ENCODE results near the gene INTS11. TPM values are rescaled to one million over a fixed set of nuclear protein-coding genes. Genes with fewer than 3 reads are reported as not detected.
A peak's percentile ranks its signal among the peaks of the same experiment; 100 is the strongest.

Gene INTS11
- total RNA-seq, 2 experiments from 2014 or later, result 143 to 158 TPM

- POLR2A ChIA-PET, result interaction anchor here (0.6 to 1.3 kb wide), 5 partner anchors 42 to 1701 kb away, joined by 3 to 8 read pairs (median 3); partner anchors contain the start of genes AURKAIP1 and DVL1
- H3K9me3 Mint-ChIP-seq, result no peaks in the 10 kb centered on the region
Observed at GRCh38 chr1:1306070-1306660, 18.3 kb downstream of the INTS11 start.

DNA sequence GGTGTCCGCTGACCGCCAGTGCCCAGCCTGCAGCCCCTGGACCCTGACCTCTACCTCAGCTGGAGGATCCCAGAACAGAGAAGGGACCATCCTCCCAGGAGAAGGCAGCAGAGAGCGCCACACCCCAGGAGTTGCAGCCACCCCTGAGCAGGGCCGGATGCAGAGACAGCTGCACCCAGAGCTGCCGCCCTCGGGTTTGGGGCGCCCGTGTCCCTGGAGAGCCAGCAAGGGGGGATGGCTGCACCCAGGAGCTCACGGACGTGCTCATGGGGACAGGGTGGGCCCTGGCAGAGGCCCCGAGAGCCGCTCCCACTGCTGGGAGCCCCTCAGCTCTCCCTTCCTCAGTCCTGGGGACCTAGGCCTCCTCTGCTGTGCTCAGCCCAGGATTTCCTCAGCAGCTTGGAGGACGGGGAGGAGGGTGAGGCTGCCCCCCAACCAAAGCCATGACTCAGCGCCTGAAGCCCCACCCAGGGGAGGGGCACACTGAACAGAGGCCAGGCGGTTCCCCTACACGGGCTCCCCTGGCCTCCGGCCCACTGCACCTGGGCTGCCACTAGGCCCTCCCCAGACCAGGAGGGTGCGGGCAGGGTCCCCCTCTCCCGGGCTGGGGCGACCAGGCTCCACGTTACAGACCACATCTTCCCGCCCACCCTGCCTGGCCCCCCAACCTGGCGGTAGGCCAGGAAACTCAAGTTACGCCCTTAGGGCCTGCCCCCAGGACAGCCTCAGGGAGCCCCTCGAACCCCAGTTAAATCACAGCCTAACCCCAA lies 19.0 kb downstream of the INTS11 start:
- DNase-seq, result peak; percentile 84
- peak overlapping the region; percentile 97 for H3K27ac Mint-ChIP-seq
- H3K9me3 Mint-ChIP-seq, result no peaks in the 10 kb centered on the region
- H3K27me3 Mint-ChIP-seq, result no peaks in the 10 kb centered on the region
- peak overlapping the region; percentile 94 for H3K4me3 Mint-ChIP-seq
- H3K36me3 Mint-ChIP-seq, result no peaks in the 10 kb centered on the region
- ATAC-seq (ENCODE audit: low read depth), result peak; percentile 65
- H3K4me1 Mint-ChIP-seq, result peaks cover 14% of the 10 kb centered on the region
- POLR2A ChIA-PET, result interaction anchor here (0.6 to 1.3 kb wide), 11 partner anchors 31 to 1702 kb away, joined by 3 to 8 read pairs (median 3); partner anchors contain the start of gene DVL1

More at GRCh38 chr1:1306070-1306660, 18.3 kb downstream of the INTS11 start:
- Mint-ChIP-seq H3K4me1 (peaks cover 14% of the 10 kb centered on the region), H3K27me3 (no peaks in the 10 kb centered on the region), H3K4me3 (peak overlapping the region; percentile 94), H3K36me3 (no peaks in the 10 kb centered on the region), H3K27ac (peak overlapping the region; percentile 97)
- DNase-seq, result no peak
- ATAC-seq (ENCODE audit: low read depth), result no peak

- ATAC-seq (ENCODE audit: low read depth), result no peak
- no peak for DNase-seq
- Mint-ChIP-seq H3K4me1 (peaks cover 14% of the 10 kb centered on the region), H3K4me3 (peak overlapping the region; percentile 94), H3K27me3 (no peaks in the 10 kb centered on the region), H3K36me3 (no peaks in the 10 kb centered on the region), H3K9me3 (no peaks in the 10 kb centered on the region), H3K27ac (peak overlapping the region; percentile 97)
- POLR2A ChIA-PET, result interaction anchor here (0.8 to 1.3 kb wide), 8 partner anchors 30 to 188 kb away, joined by 3 to 8 read pairs (median 4); partner anchors contain the start of gene DVL1
Observed at GRCh38 chr1:1304331-1305299, 19.8 kb downstream of the INTS11 start.

GRCh38 chr1:1303736-1304135 lies 20.7 kb downstream of the INTS11 start:
- H3K9me3 Mint-ChIP-seq, result no peaks in the 10 kb centered on the region
- ATAC-seq (ENCODE audit: low read depth) (no peak), DNase-seq (no peak)
- no peaks in the 10 kb centered on the region for H3K27me3 Mint-ChIP-seq
- H3K4me3 Mint-ChIP-seq, result no peak overlapping the region
- POLR2A ChIA-PET, result no interaction called here
- no peaks in the 10 kb centered on the region for H3K36me3 Mint-ChIP-seq
- peaks cover 14% of the 10 kb centered on the region for H3K4me1 Mint-ChIP-seq
- no peak overlapping the region for H3K27ac Mint-ChIP-seq

- H3K27ac Mint-ChIP-seq, result no peak overlapping the region
- no peaks in the 10 kb centered on the region for H3K9me3 Mint-ChIP-seq
- H3K4me1 Mint-ChIP-seq, result peaks cover 14% of the 10 kb centered on the region
Observed at GRCh38 chr1:1302951-1303509, 21.4 kb downstream of the INTS11 start.

GRCh38 chr1:1302006-1302430 lies 22.4 kb downstream of the INTS11 start:
- ATAC-seq (ENCODE audit: low read depth), result no peak
- POLR2A ChIA-PET, result no interaction called here

More at GRCh38 chr1:1302951-1303509, 21.4 kb downstream of the INTS11 start:
- DNase-seq (no peak), ATAC-seq (ENCODE audit: low read depth) (no peak)
- POLR2A ChIA-PET, result no interaction called here
- no peak overlapping the region for H3K4me3 Mint-ChIP-seq
- no peaks in the 10 kb centered on the region for H3K27me3 Mint-ChIP-seq
- no peaks in the 10 kb centered on the region for H3K36me3 Mint-ChIP-seq

DNA sequence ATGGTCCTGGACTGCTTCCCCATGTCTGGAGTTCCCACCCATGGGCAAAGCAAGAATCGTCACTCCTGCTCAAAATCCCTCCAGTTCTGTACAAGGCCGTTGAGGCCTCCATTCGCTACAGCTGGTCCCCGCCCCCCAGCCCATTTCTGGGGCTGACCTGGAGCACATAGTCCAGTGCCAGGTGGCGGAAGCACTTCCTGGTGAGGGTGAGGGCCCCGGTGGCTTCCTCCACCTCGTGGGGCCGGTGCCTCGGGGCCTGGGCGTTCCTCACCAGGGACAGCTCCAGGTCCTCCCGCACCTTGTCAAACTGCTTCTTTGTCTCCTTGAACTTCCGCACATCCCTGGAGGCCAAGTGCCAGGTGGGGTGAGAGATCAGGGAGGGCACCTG lies 24.1 kb downstream of the INTS11 start:
- H3K4me3 Mint-ChIP-seq, result no peak overlapping the region
- DNase-seq (no peak), ATAC-seq (ENCODE audit: low read depth) (no peak)
- no peaks in the 10 kb centered on the region for H3K27me3 Mint-ChIP-seq
- no peaks in the 10 kb centered on the region for H3K9me3 Mint-ChIP-seq
- POLR2A ChIA-PET, result no interaction called here
- H3K27ac Mint-ChIP-seq, result no peak overlapping the region
- H3K36me3 Mint-ChIP-seq, result no peaks in the 10 kb centered on the region
- peaks cover 3% of the 10 kb centered on the region for H3K4me1 Mint-ChIP-seq

More at GRCh38 chr1:1302006-1302430, 22.4 kb downstream of the INTS11 start:
- Mint-ChIP-seq H3K36me3 (no peaks in the 10 kb centered on the region), H3K27me3 (no peaks in the 10 kb centered on the region), H3K27ac (no peak overlapping the region), H3K4me3 (no peak overlapping the region), H3K9me3 (no peaks in the 10 kb centered on the region), H3K4me1 (peaks cover 14% of the 10 kb centered on the region)
- no peak for DNase-seq

DNA sequence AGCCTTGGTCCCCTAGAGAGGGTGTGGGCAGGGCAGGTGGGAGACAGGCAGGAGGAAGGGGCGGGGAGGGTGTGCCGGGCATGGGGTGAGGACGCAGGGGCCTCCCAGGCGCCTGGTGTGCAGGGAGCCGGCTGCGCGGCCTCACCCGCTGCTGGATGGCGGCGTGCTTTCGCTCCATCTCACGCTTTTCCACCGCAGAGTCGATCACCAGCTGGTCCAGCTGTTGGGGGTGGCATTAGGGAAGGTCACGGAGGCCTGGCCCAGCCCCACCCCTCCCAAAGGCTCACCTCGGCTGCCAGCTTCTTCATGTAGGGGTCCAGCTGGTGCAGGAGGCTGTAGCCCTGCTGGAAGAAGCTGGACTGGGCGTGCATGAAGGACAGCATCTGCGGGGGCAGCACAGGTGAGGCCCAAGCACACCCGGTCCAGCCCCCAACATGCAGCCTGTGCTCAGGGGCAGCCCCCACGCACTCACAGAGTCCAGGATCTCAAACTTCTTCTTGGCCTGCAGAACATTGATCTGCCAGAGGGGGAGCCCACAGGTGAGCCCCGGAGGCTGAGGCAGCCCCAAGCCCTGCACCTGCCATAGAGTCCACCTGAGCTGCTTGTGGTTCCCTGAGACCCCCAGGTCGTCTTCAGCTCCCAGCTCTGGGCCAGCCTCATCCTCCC lies 24.6 kb downstream of the INTS11 start:
- ATAC-seq (ENCODE audit: low read depth) (peak; percentile 51), DNase-seq (no peak)
- Mint-ChIP-seq H3K27me3 (no peaks in the 10 kb centered on the region), H3K36me3 (no peaks in the 10 kb centered on the region), H3K27ac (no peak overlapping the region), H3K4me1 (peaks cover 2% of the 10 kb centered on the region), H3K4me3 (no peak overlapping the region), H3K9me3 (no peaks in the 10 kb centered on the region)
- POLR2A ChIA-PET, result no interaction called here

DNA sequence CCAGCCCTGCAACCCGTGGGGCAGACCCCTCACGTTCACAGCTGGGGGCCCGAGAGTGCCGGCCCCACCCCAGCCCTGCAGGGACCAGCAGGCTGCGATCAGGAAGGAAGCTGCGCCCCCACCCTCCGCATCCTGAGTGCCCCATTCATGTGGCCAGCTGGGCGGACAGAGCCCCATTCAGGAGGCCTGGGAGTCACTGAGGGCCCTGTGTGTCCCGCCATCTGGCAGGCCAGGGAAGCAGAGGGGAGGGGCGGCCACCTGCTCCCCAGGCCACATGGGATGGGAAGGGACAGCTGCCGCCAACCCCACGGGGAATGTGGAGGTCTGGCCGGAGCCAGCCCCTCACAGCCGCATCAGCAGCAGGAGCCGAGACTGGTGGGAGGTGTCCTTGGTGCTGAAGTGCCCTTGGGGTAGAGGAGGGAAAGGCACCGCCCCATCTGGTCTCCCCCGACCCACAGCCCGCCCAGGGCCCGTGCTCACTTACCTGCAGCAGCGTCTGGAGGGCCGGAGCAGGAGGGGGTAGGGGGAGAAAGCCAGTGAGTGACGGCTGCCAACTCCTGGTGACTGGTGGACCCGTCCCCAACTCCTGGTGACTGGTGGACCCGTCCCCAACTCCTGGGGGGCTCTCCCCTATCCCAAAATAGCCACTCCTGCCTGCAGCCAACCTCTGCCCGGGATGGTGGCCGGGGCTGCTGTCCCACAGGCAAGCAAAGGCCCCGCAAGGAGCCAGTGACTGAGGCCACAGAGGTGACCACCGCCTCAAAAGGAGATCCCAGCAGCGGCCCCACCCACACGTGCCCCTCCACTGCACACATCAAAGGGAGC lies 25.4 kb downstream of the INTS11 start:
- Mint-ChIP-seq H3K36me3 (no peaks in the 10 kb centered on the region), H3K4me3 (no peak overlapping the region), H3K4me1 (no peaks in the 10 kb centered on the region), H3K27me3 (no peaks in the 10 kb centered on the region), H3K27ac (no peak overlapping the region), H3K9me3 (no peaks in the 10 kb centered on the region)
- ATAC-seq (ENCODE audit: low read depth), result peak; percentile 13
- POLR2A ChIA-PET, result no interaction called here
- DNase-seq, result no peak

GRCh38 chr1:1297802-1298424 lies 26.5 kb downstream of the INTS11 start:
- no peaks in the 10 kb centered on the region for H3K4me1 Mint-ChIP-seq
- POLR2A ChIA-PET, result no interaction called here
- no peak overlapping the region for H3K27ac Mint-ChIP-seq
- DNase-seq (no peak), ATAC-seq (ENCODE audit: low read depth) (no peak)
- no peak overlapping the region for H3K4me3 Mint-ChIP-seq
- no peaks in the 10 kb centered on the region for H3K27me3 Mint-ChIP-seq
- no peaks in the 10 kb centered on the region for H3K9me3 Mint-ChIP-seq
- H3K36me3 Mint-ChIP-seq, result no peaks in the 10 kb centered on the region

- Mint-ChIP-seq H3K27ac (no peak overlapping the region), H3K9me3 (no peaks in the 10 kb centered on the region), H3K4me3 (no peak overlapping the region), H3K4me1 (no peaks in the 10 kb centered on the region), H3K27me3 (no peaks in the 10 kb centered on the region), H3K36me3 (no peaks in the 10 kb centered on the region)
- POLR2A ChIA-PET, result no interaction called here
- DNase-seq (no peak), ATAC-seq (ENCODE audit: low read depth) (no peak)
Observed at GRCh38 chr1:1296070-1297061, 28.1 kb downstream of the INTS11 start.

Measured in activated naive CD8-positive, alpha-beta T cell treated with anti-CD3 and anti-CD28 coated beads, Interleukin-2, amount 10 ng/mL, durations not matched to agents 7 days and 5 days (primary cell).